ENCODE data around the gene IRS2.
"Not testable (repeated sequence)": the region's sequence is repeated elsewhere in the genome, so short reads cannot be mapped to it uniquely, and the experiment has no call there.

Gene IRS2

GRCh38 chr13:109786457-109787134, at the start of gene IRS2:
Gene IRS2 (minus strand): TSS chr13:109786583. CDS start chr13:109786053, 530 bp downstream.
- Mint-ChIP-seq H3K4me3 (peak within 1 kb of the TSS; percentile 88 to 89 (median 88)), H3K36me3 (ENCODE audit: low read depth) (peaks cover 5% of the 10 kb centered on the region), H3K27me3 (ENCODE audit: low read depth) (peaks cover 29% of the 10 kb centered on the region), H3K9me3 (no peaks in the 10 kb centered on the region), H3K27ac (peak within 1 kb of the TSS in 1 of 3 experiments; percentile 78), H3K4me1 (peaks cover under 1% of the 10 kb centered on the region)
- TF ChIP-seq CTCF (IDR thresholded peaks at IDR 0.05; ENCODE audit: unreplicated experiment in 3 of 3) = no peak

- peaks cover 9% of the 10 kb centered on the region for H3K27me3 Mint-ChIP-seq (ENCODE audit: low read depth)
- no peak for TF ChIP-seq CTCF (IDR thresholded peaks at IDR 0.05; ENCODE audit: unreplicated experiment in 3 of 3)
- H3K27ac Mint-ChIP-seq = no peak overlapping the region
- no peak overlapping the region for H3K4me3 Mint-ChIP-seq
- H3K36me3 Mint-ChIP-seq (ENCODE audit: low read depth) = no peaks in the 10 kb centered on the region
- H3K4me1 Mint-ChIP-seq = peaks cover 3% of the 10 kb centered on the region
- peaks cover 3% of the 10 kb centered on the region for H3K9me3 Mint-ChIP-seq
Observed at GRCh38 chr13:109834973-109835720, 48.8 kb upstream of the IRS2 start.

- no peaks in the 10 kb centered on the region for H3K36me3 Mint-ChIP-seq (ENCODE audit: low read depth)
- no peak overlapping the region for H3K27ac Mint-ChIP-seq
- no peak overlapping the region for H3K4me3 Mint-ChIP-seq
- no peaks in the 10 kb centered on the region for H3K4me1 Mint-ChIP-seq
- no peak for TF ChIP-seq CTCF (IDR thresholded peaks at IDR 0.05; ENCODE audit: unreplicated experiment in 3 of 3)
- H3K9me3 Mint-ChIP-seq = peaks cover 3% of the 10 kb centered on the region
- H3K27me3 Mint-ChIP-seq (ENCODE audit: low read depth) = peaks cover 7% of the 10 kb centered on the region
Observed at GRCh38 chr13:109833940-109834339, 47.6 kb upstream of the IRS2 start.

GRCh38 chr13:109833071-109833470, 46.7 kb upstream of the IRS2 start:
- peaks cover 7% of the 10 kb centered on the region for H3K27me3 Mint-ChIP-seq (ENCODE audit: low read depth)
- no peak overlapping the region for H3K4me3 Mint-ChIP-seq
- H3K27ac Mint-ChIP-seq = no peak overlapping the region
- no peaks in the 10 kb centered on the region for H3K36me3 Mint-ChIP-seq (ENCODE audit: low read depth)
- no peak for TF ChIP-seq CTCF (IDR thresholded peaks at IDR 0.05; ENCODE audit: unreplicated experiment in 3 of 3)
- H3K9me3 Mint-ChIP-seq = peaks cover 3% of the 10 kb centered on the region
- no peaks in the 10 kb centered on the region for H3K4me1 Mint-ChIP-seq

GRCh38 chr13:109828591-109829316, 42.4 kb upstream of the IRS2 start:
- H3K27me3 Mint-ChIP-seq (ENCODE audit: low read depth); H3K4me1 Mint-ChIP-seq; H3K27ac Mint-ChIP-seq; H3K4me3 Mint-ChIP-seq; H3K36me3 Mint-ChIP-seq (ENCODE audit: low read depth): not testable (repeated sequence)
- H3K9me3 Mint-ChIP-seq = peaks cover 16% of the 10 kb centered on the region

- H3K36me3 Mint-ChIP-seq (ENCODE audit: low read depth) = not testable (repeated sequence)
Observed at GRCh38 chr13:109823201-109823600, 36.8 kb upstream of the IRS2 start.

More at GRCh38 chr13:109823201-109823600, 36.8 kb upstream of the IRS2 start:
- H3K4me1 Mint-ChIP-seq; H3K27ac Mint-ChIP-seq; H3K27me3 Mint-ChIP-seq (ENCODE audit: low read depth); H3K4me3 Mint-ChIP-seq: not testable (repeated sequence)
- H3K9me3 Mint-ChIP-seq = peaks cover 15% of the 10 kb centered on the region
